NCI-H774 (cell line): ENCODE data around the gene CNTN4.

Source experiments
- DNase-seq: peaks from one replicate; lab custom pipeline; 2025; lab: John Stamatoyannopoulos, UW

The CNTN4 gene

DNA sequence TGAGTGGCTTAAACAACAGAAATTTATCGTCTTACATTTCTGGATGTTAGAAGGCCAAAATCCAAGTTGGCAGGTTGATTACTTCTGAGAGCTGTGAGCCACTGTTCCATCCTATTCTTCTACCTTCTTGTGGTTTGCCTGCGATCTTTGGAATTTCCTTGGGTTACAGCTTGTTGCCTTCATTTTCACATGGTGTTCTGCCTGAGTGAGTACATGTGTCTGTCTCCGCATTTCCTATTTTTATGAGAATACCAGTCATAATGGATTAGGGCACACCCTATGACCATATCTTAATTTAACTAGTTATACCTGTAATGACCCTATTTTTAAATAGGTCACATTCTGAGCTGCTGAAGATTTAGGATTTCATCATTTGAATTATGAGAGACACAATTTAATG lies 294.3 kb downstream of the CNTN4 start:
- no peak for DNase-seq

GRCh38 chr3:2415083-2415482 lies 316.4 kb downstream of the CNTN4 start:
- no peak for DNase-seq

DNA sequence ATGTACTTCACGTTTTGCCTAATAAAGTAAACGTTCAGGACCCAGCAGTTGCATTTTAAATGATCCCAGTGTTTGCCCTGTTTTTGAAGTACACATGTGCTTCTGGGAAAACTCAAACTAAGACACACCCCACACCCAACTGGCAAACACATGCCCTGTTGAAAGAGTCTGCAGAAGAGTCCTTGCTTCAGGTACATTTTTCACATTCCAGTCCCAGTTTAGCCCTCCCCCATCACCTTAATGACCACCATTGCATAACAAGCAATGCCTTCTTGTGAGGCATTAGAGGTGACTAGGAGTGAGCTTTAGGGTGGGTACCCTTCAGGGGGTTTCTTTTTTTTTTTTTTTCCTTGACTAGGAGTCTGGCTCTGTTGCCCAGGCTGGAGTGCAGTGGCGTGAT lies 322.3 kb downstream of the CNTN4 start:
- no peak for DNase-seq

GRCh38 chr3:2423143-2423542 lies 324.5 kb downstream of the CNTN4 start:
- peak; percentile 27 for DNase-seq

DNA sequence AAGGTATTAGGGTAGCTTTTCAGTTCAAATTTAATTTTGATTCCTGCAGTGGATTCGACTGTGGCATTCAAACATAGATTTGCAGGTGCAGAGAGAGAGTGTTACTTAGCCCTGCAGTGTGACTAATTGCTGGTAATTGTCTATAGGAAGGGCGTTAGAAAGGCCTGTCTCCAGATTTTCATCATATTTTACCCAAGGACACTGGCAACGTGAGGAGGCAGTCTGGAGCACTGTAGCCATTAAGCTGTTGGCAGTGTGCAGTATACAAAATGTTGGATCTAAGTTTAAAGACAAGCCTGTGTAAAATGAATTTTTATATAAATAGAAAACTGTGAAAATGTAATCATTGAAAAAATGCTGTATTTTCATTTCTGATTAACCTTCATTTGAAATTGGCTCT lies 342.9 kb downstream of the CNTN4 start:
- DNase-seq, result no peak

- DNase-seq, result no peak
Measured at GRCh38 chr3:2446146-2446545, 347.5 kb downstream of the CNTN4 start.

GRCh38 chr3:2452249-2452648 lies 353.6 kb downstream of the CNTN4 start:
- DNase-seq, result no peak

- no peak for DNase-seq
Measured at GRCh38 chr3:2454865-2455264, 356.2 kb downstream of the CNTN4 start.

DNA sequence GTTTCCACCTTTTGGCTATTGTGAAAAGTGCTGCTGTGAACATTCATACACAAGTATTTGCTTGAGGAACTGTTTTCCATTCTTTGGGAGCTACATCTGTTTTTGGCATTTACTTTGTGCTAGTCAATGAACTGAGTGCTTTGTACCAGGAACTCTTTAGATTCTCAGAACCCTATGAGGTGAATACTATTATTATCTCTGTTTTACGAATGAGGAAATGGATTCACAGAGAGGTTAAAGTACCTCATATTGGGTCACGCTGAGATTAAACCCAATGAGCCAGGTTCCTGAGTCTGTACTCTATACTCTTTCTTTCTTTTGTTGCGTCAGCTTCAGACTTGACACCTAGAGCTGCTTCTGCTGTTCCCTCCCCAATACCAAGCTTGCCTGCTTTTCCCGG lies 358.1 kb downstream of the CNTN4 start:
- DNase-seq, result no peak

GRCh38 chr3:2458816-2459215 lies 360.1 kb downstream of the CNTN4 start:
- no peak for DNase-seq

- DNase-seq, result no peak
Measured at GRCh38 chr3:2465842-2466241, 367.2 kb downstream of the CNTN4 start.

DNA sequence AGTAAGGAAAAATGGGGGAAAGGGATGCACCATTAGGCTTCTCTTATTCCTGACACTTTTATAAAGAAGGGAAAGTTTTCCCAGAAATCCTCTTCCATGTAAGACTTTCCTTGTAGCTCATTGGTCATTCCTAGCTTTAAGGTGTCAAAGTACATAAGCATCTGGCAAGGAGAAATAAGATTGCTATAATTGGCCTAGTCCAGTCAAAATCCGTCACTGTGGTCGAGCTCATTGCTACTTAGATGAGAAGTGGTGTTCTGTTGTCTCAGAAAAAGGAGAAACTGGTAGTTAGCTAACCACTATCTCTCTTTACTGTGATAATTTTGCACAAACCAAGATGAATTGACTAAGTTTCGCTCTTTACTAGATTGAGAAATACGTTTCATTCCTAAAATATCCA lies 370.1 kb downstream of the CNTN4 start:
- no peak for DNase-seq

DNA sequence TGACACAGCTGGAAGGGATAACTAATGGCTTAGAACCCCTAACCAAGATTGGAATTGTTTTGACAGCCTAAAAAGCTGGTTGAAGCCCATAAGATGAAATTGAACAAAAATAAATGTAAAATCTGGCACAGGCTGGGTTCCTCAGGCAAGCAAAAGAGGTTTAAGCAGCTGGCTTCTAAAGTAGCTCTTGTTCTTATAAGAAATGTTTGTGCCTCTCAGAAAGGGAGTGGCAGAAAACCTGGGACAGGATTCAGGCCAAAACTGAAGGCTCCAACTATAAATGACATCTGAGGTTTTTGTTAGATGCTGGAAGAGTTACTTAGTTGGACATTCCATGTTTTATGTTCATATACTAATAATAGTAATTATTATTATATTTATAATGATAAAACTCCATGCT lies 378.3 kb downstream of the CNTN4 start:
- no peak for DNase-seq

DNA sequence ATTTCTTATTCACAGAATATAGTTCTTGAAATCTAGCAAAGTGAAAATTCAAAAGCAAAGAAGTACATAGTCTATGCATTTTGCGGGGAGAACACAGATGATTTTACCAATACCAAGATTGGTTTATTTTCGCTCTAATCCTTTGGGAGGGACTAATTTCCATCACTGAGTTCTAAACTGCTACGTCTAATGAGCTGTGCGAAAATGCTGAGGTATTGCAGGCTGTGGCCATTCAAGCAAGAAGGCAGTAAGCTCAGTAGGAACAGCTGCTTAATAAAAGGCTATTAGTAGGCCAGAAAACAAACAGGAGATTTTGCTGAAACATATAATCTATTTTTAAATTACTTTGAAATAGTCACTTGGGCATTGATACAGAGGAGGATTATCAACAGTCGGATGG lies 379.0 kb downstream of the CNTN4 start:
- DNase-seq, result no peak

GRCh38 chr3:2484162-2485026 lies 385.7 kb downstream of the CNTN4 start:
- no peak for DNase-seq

GRCh38 chr3:2485027-2485375 lies 386.3 kb downstream of the CNTN4 start:
- no peak for DNase-seq

DNA sequence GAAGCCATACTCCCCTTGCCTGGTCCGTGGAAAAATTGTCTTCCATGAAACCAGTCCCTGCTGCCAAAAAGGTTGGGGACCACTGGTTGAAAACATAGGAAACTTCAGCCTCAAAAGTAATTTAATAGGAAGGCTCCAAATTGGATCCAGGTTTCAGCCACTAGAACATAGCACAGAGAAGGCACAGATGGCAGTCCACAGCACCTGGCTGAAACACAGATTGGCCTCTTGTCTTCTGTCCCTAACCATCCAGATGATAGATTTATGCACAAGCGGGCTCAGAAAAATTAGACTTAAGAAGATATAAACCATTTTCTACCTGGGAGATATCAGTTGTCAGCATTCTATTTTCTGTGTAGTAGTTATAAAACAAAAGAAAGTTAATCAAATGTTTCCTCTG lies 397.1 kb downstream of the CNTN4 start:
- no peak for DNase-seq

DNA sequence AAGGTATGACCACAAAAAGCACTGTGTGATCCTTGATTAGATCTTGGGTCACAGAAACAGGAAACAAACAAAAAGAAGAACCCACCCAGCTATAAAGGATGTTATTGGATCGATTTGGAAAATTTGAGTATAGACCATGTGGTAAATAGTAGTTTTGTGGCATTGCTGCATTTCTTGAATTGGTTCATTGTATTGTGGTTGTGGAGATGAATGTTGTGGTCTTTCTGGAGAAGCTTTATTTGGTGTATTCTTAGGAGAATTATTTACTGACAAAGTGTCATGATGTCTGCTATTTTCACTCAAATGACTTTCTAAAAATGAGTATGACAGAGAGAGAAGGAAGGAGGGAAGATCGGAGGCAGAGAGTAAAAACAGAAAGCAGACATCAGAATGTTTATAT lies 406.2 kb downstream of the CNTN4 start:
- DNase-seq, result no peak

- DNase-seq, result no peak
Measured at GRCh38 chr3:2506776-2507175, 408.1 kb downstream of the CNTN4 start.

DNA sequence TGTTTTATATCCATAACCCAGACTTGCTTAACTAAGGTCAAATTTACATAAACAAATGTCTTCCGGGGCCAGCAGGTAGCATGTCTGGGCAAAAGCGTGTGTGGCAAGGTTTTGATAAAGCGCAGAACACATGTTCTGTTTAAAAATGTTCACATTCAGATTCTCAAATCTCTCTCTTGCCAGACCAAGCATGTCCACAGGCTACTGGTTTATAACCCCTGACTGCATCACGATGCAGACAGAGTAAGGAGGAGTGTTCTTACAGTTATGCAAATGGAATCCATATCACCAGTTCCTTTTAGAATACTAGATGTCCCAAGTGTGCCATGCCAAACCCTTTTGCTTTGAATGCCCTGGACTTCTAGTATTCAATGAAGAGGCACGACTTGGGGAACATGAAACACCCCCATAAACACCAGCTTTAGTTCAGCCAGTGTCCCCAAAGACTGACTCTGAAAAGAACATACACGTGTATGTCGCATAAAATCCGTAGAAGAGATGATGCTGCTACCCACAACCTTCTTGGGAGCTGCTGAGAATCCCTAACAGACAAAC lies 412.0 kb downstream of the CNTN4 start:
- no peak for DNase-seq

GRCh38 chr3:2511356-2511755 lies 412.7 kb downstream of the CNTN4 start:
- peak; percentile 10 for DNase-seq

GRCh38 chr3:2512881-2513280 lies 414.2 kb downstream of the CNTN4 start:
- no peak for DNase-seq

- no peak for DNase-seq
Measured at GRCh38 chr3:2513986-2514385, 415.3 kb downstream of the CNTN4 start.
